Testis (tissue), 3 donors: Measurements from ENCODE around the gene ALK. TPM values are rescaled to one million over a fixed set of nuclear protein-coding genes. Genes with fewer than 3 reads are reported as not detected.

Source experiments
- DNase-seq: peaks from one replicate; pipeline ENCODE4 v3.0.0-alpha.2; 2019
- H3K27ac ChIP-seq, 2 donors: fragments of 200-600 bp; sonication (generic); one replicate each; pipeline ENCODE4 v1.5.1; 2019
- H3K27me3 ChIP-seq: fragments of 200-600 bp; sonication (generic); one replicate; pipeline ENCODE4 v1.5.1; 2019
- H3K36me3 ChIP-seq: fragments of 200-600 bp; sonication (generic); one replicate; pipeline ENCODE4 v1.5.1; 2017; ENCODE audit warnings: low read depth; ENCODE audit errors: missing control alignments
- H3K4me1 ChIP-seq: fragments of 200-600 bp; sonication (generic); one replicate; pipeline ENCODE4 v1.5.1; 2019
- H3K4me3 ChIP-seq, 2 donors: fragments of 200-600 bp; sonication (generic); one replicate each; pipeline ENCODE4 v1.5.1; 2017 to 2019
- H3K9me3 ChIP-seq: fragments of 200-600 bp; sonication (generic); one replicate; pipeline ENCODE4 v1.5.1; 2017
- CTCF ChIP-seq, 3 experiments: fragments of 450-650 bp in 2 of 3; fragments of 200-600 bp in 1 of 3; sonication (generic) in 1 of 3; IDR thresholded peaks; one replicate each; pipeline ENCODE4 v1.5.1; 2016 to 2019; ENCODE audit warnings: antibody characterized with exemption in 3 of 3, mild to moderate bottlenecking in 2 of 3, moderate library complexity in 1 of 3
- POLR2A ChIP-seq: fragments of 450-650 bp; IDR thresholded peaks from one replicate; pipeline ENCODE4 v1.6.1; 2017; ENCODE audit warnings: antibody characterized with exemption, mild to moderate bottlenecking, moderate library complexity
- WGBS, 2 donors: methylation state at CpG; one replicate each; pipeline ENCODE4 v1.1.5; 2018; 5-methylcytosine and 5-hydroxymethylcytosine counted together
- intact Hi-C: fragments of 100-400 bp; cut with DNase I; formaldehyde crosslinking; loops from one replicate; pipeline ENCODE4 v1.15.1; 2023; ENCODE audit warnings: low total_unique reads
- polyA plus RNA-seq: library from polyadenylated mRNA; stranded (reverse); fragments of 350-450 nt; fragmentation: Illumina TruSeq; extraction: RNeasy Lipid Tissue Mini Kit (QIAGEN cat#74804); gene quantifications from one replicate; pipeline ENCODE4 v1.2.3, GENCODE V29; 2014; ENCODE audit warnings: low read depth, low replicate concordance; ENCODE audit not compliant: insufficient read depth
- total RNA-seq, 2 donors: library from RNA; depleted of rRNA; stranded (reverse); fragments of >200 nt; gene quantifications; one replicate each; pipeline ENCODE4 v1.2.3, GENCODE V29; 2016

ALK gene
- total and polyA plus RNA-seq, 3 donors from 2014 or later = 2.1 to 3.8 (median 3.8) TPM

GRCh38 chr2:29218550-29219125, 702.7 kb downstream of the ALK start:
- H3K27ac ChIP-seq = no peak overlapping the region
- H3K4me3 ChIP-seq = no peak overlapping the region
- peaks cover 2% of the 10 kb centered on the region for H3K4me1 ChIP-seq
- no peak for TF ChIP-seq POLR2A
- TF ChIP-seq CTCF (IDR thresholded peaks at IDR 0.05) = no peak
- WGBS, 2 donors = 70 to 95% methylated on average over 4 of the region's 4 CpGs
- H3K9me3 ChIP-seq = no peaks in the 10 kb centered on the region
- DNase-seq = no peak
- intact Hi-C loops = no loop called here
- no peaks in the 10 kb centered on the region for H3K27me3 ChIP-seq
- no peaks in the 10 kb centered on the region for H3K36me3 ChIP-seq

- Histone ChIP-seq H3K27me3 (no peaks in the 10 kb centered on the region), H3K9me3 (no peaks in the 10 kb centered on the region), H3K4me1 (peaks cover 2% of the 10 kb centered on the region), H3K27ac (no peak overlapping the region), H3K4me3 (no peak overlapping the region), H3K36me3 (no peaks in the 10 kb centered on the region)
- DNase-seq = no peak
- intact Hi-C loops = no loop called here
- TF ChIP-seq CTCF (IDR thresholded peaks at IDR 0.05) (no peak), POLR2A (no peak)
- 89 to 93% methylated on average over 6 of the region's 6 CpGs for WGBS, 2 donors
Observed at GRCh38 chr2:29218071-29218470, 703.3 kb downstream of the ALK start.

- intact Hi-C loops = no loop called here
- peaks cover 2% of the 10 kb centered on the region for H3K4me1 ChIP-seq
- H3K27ac ChIP-seq = no peak overlapping the region
- H3K27me3 ChIP-seq = no peaks in the 10 kb centered on the region
- H3K9me3 ChIP-seq = no peaks in the 10 kb centered on the region
- no peaks in the 10 kb centered on the region for H3K36me3 ChIP-seq
- 88 to 91% methylated on average over 5 of the region's 5 CpGs for WGBS, 2 donors
- TF ChIP-seq POLR2A (no peak), CTCF (IDR thresholded peaks at IDR 0.05) (no peak)
- no peak overlapping the region for H3K4me3 ChIP-seq
- DNase-seq = no peak
Observed at GRCh38 chr2:29216609-29216909, 704.8 kb downstream of the ALK start.

GRCh38 chr2:29215739-29216608, 705.4 kb downstream of the ALK start:
- Histone ChIP-seq H3K27ac (no peak overlapping the region), H3K4me3 (no peak overlapping the region), H3K4me1 (peaks cover 2% of the 10 kb centered on the region), H3K9me3 (no peaks in the 10 kb centered on the region), H3K27me3 (no peaks in the 10 kb centered on the region), H3K36me3 (no peaks in the 10 kb centered on the region)
- intact Hi-C loops = no loop called here
- 87 to 88% methylated on average over 12 to 19 of the region's 20 CpGs for WGBS, 2 donors
- no peak for DNase-seq
- TF ChIP-seq POLR2A = no peak
- no peak for TF ChIP-seq CTCF (IDR thresholded peaks at IDR 0.05)

GRCh38 chr2:29215073-29215472, 706.3 kb downstream of the ALK start:
- DNase-seq = no peak
- WGBS, 2 donors = 90 to 97% methylated on average over 2 to 5 of the region's 5 CpGs
- no peak overlapping the region for H3K4me3 ChIP-seq
- intact Hi-C loops = no loop called here
- no peaks in the 10 kb centered on the region for H3K4me1 ChIP-seq
- H3K9me3 ChIP-seq = no peaks in the 10 kb centered on the region
- no peak overlapping the region for H3K27ac ChIP-seq
- TF ChIP-seq CTCF (IDR thresholded peaks at IDR 0.05) (no peak), POLR2A (no peak)
- no peaks in the 10 kb centered on the region for H3K27me3 ChIP-seq
- H3K36me3 ChIP-seq = no peaks in the 10 kb centered on the region
